Liver (tissue), 9 donors: ENCODE results near the gene GAGE10. TPM values are rescaled to one million over a fixed set of nuclear protein-coding genes. Genes with fewer than 3 reads are reported as not detected.

Source experiments
- DNase-seq: peaks from one replicate; pipeline ENCODE4 v3.0.0-alpha.2; 2017; ENCODE audit warnings: low spot score
- H3K27ac ChIP-seq, 2 donors: one replicate each; pipeline ENCODE4 v1.7.0; 2013; ENCODE audit warnings: inconsistent platforms in 2 of 2, low read length in 2 of 2, control low read depth in 1 of 2, low read depth in 1 of 2, mild to moderate bottlenecking in 1 of 2
- H3K27me3 ChIP-seq, 4 donors: one replicate each; pipeline versions ENCODE4 v1.6.1 to v1.7.0; 2013; ENCODE audit warnings: low read length in 3 of 4, inconsistent platforms in 1 of 4, mild to moderate bottlenecking in 1 of 4, moderate library complexity in 1 of 4; ENCODE audit not compliant: control insufficient read depth in 4 of 4, insufficient read depth in 4 of 4
- H3K36me3 ChIP-seq, 4 donors: one replicate each; pipeline versions ENCODE4 v1.6.1 to v1.7.0; 2013; ENCODE audit warnings: low read length in 3 of 4, mild to moderate bottlenecking in 3 of 4, low read depth in 1 of 4, moderate library complexity in 1 of 4; ENCODE audit not compliant: control insufficient read depth in 4 of 4, insufficient read depth in 3 of 4
- H3K4me1 ChIP-seq, 4 donors: one replicate each; pipeline versions ENCODE4 v1.6.1 to v1.7.0; 2013; ENCODE audit warnings: low read length in 3 of 4, mild to moderate bottlenecking in 3 of 4, moderate library complexity in 1 of 4; ENCODE audit not compliant: control insufficient read depth in 4 of 4, insufficient read depth in 4 of 4
- H3K4me3 ChIP-seq, 3 donors: one replicate each; pipeline versions ENCODE4 v1.6.1 to v1.7.0; 2013; ENCODE audit warnings: low read length in 3 of 3, control low read depth in 1 of 3, low read depth in 1 of 3, mild to moderate bottlenecking in 1 of 3
- H3K9ac ChIP-seq, 2 donors: one replicate each; pipeline ENCODE4 v1.7.0; 2013; ENCODE audit warnings: low read length in 2 of 2, mild to moderate bottlenecking in 2 of 2, moderate library complexity in 2 of 2, control low read depth in 1 of 2, low read depth in 1 of 2
- H3K9me3 ChIP-seq, 4 donors: one replicate each; pipeline versions ENCODE4 v1.6.1 to v1.7.0; 2013; ENCODE audit warnings: low read length in 3 of 4; ENCODE audit not compliant: control insufficient read depth in 4 of 4
- CTCF ChIP-seq: fragments of 150-350 bp; IDR thresholded peaks from 2 replicates; pipeline ENCODE4 v1.5.1; 2017; ENCODE audit warnings: improper control_type of control experiment, low read depth, low read length; ENCODE audit not compliant: missing input control
- EGR1 ChIP-seq, 2 donors: IDR thresholded peaks; 2 replicates each; pipeline ENCODE4 v1.6.1; 2016 to 2018; ENCODE audit warnings: antibody characterized with exemption in 2 of 2, low read depth in 2 of 2
- FOXA1 ChIP-seq: IDR thresholded peaks from 2 replicates; pipeline ENCODE4 v1.6.1; 2016; ENCODE audit warnings: antibody characterized with exemption
- FOXA2 ChIP-seq: IDR thresholded peaks from 2 replicates; pipeline ENCODE4 v1.6.1; 2016; ENCODE audit warnings: antibody characterized with exemption
- GABPA ChIP-seq, 2 donors: IDR thresholded peaks in 1 of 2; conservative IDR thresholded peaks in 1 of 2; 2 replicates each; pipeline ENCODE4 v1.6.1; 2016; ENCODE audit warnings: antibody characterized with exemption in 2 of 2, mild to moderate bottlenecking in 1 of 2, moderate library complexity in 1 of 2
- HNF4A ChIP-seq, 2 donors: conservative IDR thresholded peaks; 2 replicates each; pipeline ENCODE4 v1.6.1; 2016; ENCODE audit warnings: antibody characterized with exemption in 2 of 2, mild to moderate bottlenecking in 2 of 2
- HNF4G ChIP-seq: IDR thresholded peaks from 2 replicates; pipeline ENCODE4 v1.6.1; 2016; ENCODE audit warnings: antibody characterized with exemption
- JUND ChIP-seq, 2 donors: IDR thresholded peaks; 2 replicates each; pipeline ENCODE4 v1.6.1; 2016; ENCODE audit warnings: antibody characterized with exemption in 2 of 2
- MAX ChIP-seq: IDR thresholded peaks from 2 replicates; pipeline ENCODE4 v1.6.1; 2016; ENCODE audit warnings: antibody characterized with exemption
- NR2F2 ChIP-seq: IDR thresholded peaks from 2 replicates; pipeline ENCODE4 v1.6.1; 2016; ENCODE audit warnings: antibody characterized with exemption
- RAD21 ChIP-seq, 2 donors: IDR thresholded peaks; 2 replicates each; pipeline ENCODE4 v1.6.1; 2016; ENCODE audit warnings: antibody characterized with exemption in 2 of 2, mild to moderate bottlenecking in 2 of 2
- RXRA ChIP-seq, 2 donors: IDR thresholded peaks; 2 replicates each; pipeline ENCODE4 v1.6.1; 2017 to 2018; ENCODE audit warnings: antibody characterized with exemption in 2 of 2, mild to moderate bottlenecking in 1 of 2
- SP1 ChIP-seq: IDR thresholded peaks from 2 replicates; pipeline ENCODE4 v1.6.1; 2018; ENCODE audit warnings: antibody characterized with exemption, mild to moderate bottlenecking
- TAF1 ChIP-seq: conservative IDR thresholded peaks from 2 replicates; pipeline ENCODE4 v1.6.1; 2016; ENCODE audit warnings: antibody characterized with exemption, mild to moderate bottlenecking
- YY1 ChIP-seq: IDR thresholded peaks from 2 replicates; pipeline ENCODE4 v1.6.1; 2016; ENCODE audit warnings: antibody characterized with exemption, mild to moderate bottlenecking
- WGBS: extraction: QIAGEN DNeasy Blood & Tissue Kit; methylation state at CpG from one replicate; pipeline ENCODE4 v1.1.7; 2013; 5-methylcytosine and 5-hydroxymethylcytosine counted together
- polyA plus RNA-seq, 2 donors: library from polyadenylated mRNA; stranded (reverse) in 1 of 2; unstranded in 1 of 2; fragments of 200-250 nt in 1 of 2; fragments of >200 nt in 1 of 2; fragmentation: Nextera tagmentation in 1 of 2; extraction: Ambion mirVana in 1 of 2; gene quantifications; one replicate each; pipeline versions ENCODE4 v1.2.1 to v1.2.3, GENCODE V29; 2013 to 2015
- total RNA-seq, 2 donors: library from RNA; depleted of rRNA; stranded (reverse); fragments of >200 nt; gene quantifications; one replicate each; pipeline ENCODE4 v1.2.3, GENCODE V29; 2014
- TF ChIP-seq, protein P1 (sequence below): IDR thresholded peaks from 2 replicates; pipeline ENCODE4 v1.6.1; 2016; ENCODE audit warnings: antibody characterized with exemption
- TF ChIP-seq, protein P2 (sequence below): IDR thresholded peaks from 2 replicates; pipeline ENCODE4 v1.6.1; 2016; ENCODE audit warnings: antibody characterized with exemption, mild to moderate bottlenecking
- donor health status: healthy.
- donor health status: healthy.
- donor health status: healthy.
- donor health status: healthy.
- donor health status: healthy.

Gene GAGE10
- total and polyA plus RNA-seq, 4 donors: not detected

- no peak overlapping the region for H3K4me3 ChIP-seq
- H3K9ac ChIP-seq: no peak overlapping the region
- TF ChIP-seq CTCF: no peak
- TF ChIP-seq, protein P1, sequence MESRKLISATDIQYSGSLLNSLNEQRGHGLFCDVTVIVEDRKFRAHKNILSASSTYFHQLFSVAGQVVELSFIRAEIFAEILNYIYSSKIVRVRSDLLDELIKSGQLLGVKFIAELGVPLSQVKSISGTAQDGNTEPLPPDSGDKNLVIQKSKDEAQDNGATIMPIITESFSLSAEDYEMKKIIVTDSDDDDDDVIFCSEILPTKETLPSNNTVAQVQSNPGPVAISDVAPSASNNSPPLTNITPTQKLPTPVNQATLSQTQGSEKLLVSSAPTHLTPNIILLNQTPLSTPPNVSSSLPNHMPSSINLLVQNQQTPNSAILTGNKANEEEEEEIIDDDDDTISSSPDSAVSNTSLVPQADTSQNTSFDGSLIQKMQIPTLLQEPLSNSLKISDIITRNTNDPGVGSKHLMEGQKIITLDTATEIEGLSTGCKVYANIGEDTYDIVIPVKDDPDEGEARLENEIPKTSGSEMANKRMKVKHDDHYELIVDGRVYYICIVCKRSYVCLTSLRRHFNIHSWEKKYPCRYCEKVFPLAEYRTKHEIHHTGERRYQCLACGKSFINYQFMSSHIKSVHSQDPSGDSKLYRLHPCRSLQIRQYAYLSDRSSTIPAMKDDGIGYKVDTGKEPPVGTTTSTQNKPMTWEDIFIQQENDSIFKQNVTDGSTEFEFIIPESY: no peak
- TF ChIP-seq GABPA (IDR thresholded peaks at IDR 0.05 in 1 of 2, conservative IDR thresholded peaks at IDR 0.05 in 1 of 2): no peak
- TF ChIP-seq SP1: no peak
- no peak for TF ChIP-seq HNF4A (conservative IDR thresholded peaks at IDR 0.05)
- TF ChIP-seq RAD21 (IDR thresholded peaks at IDR 0.05): no peak
- TF ChIP-seq RXRA (IDR thresholded peaks at IDR 0.05): no peak
- H3K9me3 ChIP-seq: no peaks in the 10 kb centered on the region
- H3K4me1 ChIP-seq: peaks cover under 1 to 15% (median 7%) of the 10 kb centered on the region in 4 donors
- 84% methylated on average over 19 of the region's 19 CpGs for WGBS
- no peak for DNase-seq
- H3K27ac ChIP-seq: no peak overlapping the region
- H3K36me3 ChIP-seq: no peaks in the 10 kb centered on the region
- H3K27me3 ChIP-seq: no peaks in the 10 kb centered on the region
These were observed 26.5 kb upstream of the GAGE10 start for GRCh38 chrX:49276671-49277534.

DNA sequence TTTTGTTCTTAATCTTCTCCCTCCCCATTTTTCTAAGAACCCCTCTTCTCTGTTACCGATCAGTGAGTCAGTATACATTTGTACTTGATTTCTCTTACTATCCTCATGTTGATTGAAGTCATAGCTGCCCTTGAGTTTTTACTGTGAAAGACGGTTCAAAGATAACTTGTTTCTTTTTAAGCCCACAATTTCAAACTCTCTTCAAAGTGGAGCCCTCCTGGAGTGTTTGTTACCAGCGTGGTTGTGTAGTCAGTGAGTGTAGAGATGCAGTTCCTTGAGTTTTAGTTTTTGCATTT is 26.0 kb upstream of the GAGE10 start:
- TF ChIP-seq RXRA (IDR thresholded peaks at IDR 0.05) (no peak), HNF4G (no peak), JUND (IDR thresholded peaks at IDR 0.05) (no peak), TAF1 (no peak), EGR1 (IDR thresholded peaks at IDR 0.05; ENCODE audit: low read depth in 2 of 2) (no peak), FOXA2 (no peak), NR2F2 (no peak), SP1 (no peak), GABPA (IDR thresholded peaks at IDR 0.05 in 1 of 2, conservative IDR thresholded peaks at IDR 0.05 in 1 of 2) (no peak), CTCF (no peak), RAD21 (IDR thresholded peaks at IDR 0.05) (no peak), YY1 (no peak), MAX (no peak), FOXA1 (no peak), HNF4A (conservative IDR thresholded peaks at IDR 0.05) (no peak)
- TF ChIP-seq, protein P2, sequence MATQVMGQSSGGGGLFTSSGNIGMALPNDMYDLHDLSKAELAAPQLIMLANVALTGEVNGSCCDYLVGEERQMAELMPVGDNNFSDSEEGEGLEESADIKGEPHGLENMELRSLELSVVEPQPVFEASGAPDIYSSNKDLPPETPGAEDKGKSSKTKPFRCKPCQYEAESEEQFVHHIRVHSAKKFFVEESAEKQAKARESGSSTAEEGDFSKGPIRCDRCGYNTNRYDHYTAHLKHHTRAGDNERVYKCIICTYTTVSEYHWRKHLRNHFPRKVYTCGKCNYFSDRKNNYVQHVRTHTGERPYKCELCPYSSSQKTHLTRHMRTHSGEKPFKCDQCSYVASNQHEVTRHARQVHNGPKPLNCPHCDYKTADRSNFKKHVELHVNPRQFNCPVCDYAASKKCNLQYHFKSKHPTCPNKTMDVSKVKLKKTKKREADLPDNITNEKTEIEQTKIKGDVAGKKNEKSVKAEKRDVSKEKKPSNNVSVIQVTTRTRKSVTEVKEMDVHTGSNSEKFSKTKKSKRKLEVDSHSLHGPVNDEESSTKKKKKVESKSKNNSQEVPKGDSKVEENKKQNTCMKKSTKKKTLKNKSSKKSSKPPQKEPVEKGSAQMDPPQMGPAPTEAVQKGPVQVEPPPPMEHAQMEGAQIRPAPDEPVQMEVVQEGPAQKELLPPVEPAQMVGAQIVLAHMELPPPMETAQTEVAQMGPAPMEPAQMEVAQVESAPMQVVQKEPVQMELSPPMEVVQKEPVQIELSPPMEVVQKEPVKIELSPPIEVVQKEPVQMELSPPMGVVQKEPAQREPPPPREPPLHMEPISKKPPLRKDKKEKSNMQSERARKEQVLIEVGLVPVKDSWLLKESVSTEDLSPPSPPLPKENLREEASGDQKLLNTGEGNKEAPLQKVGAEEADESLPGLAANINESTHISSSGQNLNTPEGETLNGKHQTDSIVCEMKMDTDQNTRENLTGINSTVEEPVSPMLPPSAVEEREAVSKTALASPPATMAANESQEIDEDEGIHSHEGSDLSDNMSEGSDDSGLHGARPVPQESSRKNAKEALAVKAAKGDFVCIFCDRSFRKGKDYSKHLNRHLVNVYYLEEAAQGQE: no peak
- TF ChIP-seq, protein P1: no peak
- Histone ChIP-seq H3K4me3 (no peak overlapping the region), H3K9ac (no peak overlapping the region), H3K27me3 (no peaks in the 10 kb centered on the region), H3K36me3 (no peaks in the 10 kb centered on the region), H3K27ac (no peak overlapping the region), H3K4me1 (peaks cover 0 to 9% (median 5%) of the 10 kb centered on the region in 4 donors), H3K9me3 (no peaks in the 10 kb centered on the region)
- 84% methylated on average over 3 of the region's 3 CpGs for WGBS
- no peak for DNase-seq
